GM12873 (cell line): Measurements from ENCODE around the gene ABCC5.

Experiments used
- TF ChIP-seq, protein P1 (sequence below): IDR thresholded peaks from 2 replicates; pipeline ENCODE4 v1.5.1; 2012; ENCODE audit warnings: low read depth, mild to moderate bottlenecking, moderate library complexity, low read length, control low read depth; ENCODE audit not compliant: insufficient read depth; ENCODE audit errors: missing control alignments

The ABCC5 gene

DNA sequence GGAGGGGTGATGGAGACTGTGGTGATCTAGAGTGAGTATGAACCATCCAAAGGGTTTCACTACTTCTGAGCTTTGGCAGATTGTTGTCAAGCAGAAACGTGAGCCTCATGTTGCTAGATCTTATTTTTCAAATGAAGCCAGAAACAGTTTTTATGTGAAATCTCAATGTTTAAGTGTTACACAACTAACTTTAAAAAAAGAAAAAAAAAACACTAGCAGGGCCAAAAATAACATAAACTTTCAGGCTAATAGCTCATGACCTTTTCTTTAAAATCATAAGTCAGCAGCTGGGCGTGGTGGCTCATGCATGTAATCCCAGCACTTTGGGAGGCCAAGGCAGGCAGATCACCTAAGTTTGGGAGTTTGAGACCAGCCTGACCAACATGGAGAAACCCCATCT, 11.8 kb upstream of the ABCC5 start:
- TF ChIP-seq, protein P1, sequence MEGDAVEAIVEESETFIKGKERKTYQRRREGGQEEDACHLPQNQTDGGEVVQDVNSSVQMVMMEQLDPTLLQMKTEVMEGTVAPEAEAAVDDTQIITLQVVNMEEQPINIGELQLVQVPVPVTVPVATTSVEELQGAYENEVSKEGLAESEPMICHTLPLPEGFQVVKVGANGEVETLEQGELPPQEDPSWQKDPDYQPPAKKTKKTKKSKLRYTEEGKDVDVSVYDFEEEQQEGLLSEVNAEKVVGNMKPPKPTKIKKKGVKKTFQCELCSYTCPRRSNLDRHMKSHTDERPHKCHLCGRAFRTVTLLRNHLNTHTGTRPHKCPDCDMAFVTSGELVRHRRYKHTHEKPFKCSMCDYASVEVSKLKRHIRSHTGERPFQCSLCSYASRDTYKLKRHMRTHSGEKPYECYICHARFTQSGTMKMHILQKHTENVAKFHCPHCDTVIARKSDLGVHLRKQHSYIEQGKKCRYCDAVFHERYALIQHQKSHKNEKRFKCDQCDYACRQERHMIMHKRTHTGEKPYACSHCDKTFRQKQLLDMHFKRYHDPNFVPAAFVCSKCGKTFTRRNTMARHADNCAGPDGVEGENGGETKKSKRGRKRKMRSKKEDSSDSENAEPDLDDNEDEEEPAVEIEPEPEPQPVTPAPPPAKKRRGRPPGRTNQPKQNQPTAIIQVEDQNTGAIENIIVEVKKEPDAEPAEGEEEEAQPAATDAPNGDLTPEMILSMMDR = no peak

- TF ChIP-seq, protein P1 = no peak
These were observed 4.6 kb upstream of the ABCC5 start for GRCh38 chr3:184022323-184022722.

GRCh38 chr3:184018424-184018973, 815 bp upstream of the ABCC5 start:
- TF ChIP-seq, protein P1 = no peak

DNA sequence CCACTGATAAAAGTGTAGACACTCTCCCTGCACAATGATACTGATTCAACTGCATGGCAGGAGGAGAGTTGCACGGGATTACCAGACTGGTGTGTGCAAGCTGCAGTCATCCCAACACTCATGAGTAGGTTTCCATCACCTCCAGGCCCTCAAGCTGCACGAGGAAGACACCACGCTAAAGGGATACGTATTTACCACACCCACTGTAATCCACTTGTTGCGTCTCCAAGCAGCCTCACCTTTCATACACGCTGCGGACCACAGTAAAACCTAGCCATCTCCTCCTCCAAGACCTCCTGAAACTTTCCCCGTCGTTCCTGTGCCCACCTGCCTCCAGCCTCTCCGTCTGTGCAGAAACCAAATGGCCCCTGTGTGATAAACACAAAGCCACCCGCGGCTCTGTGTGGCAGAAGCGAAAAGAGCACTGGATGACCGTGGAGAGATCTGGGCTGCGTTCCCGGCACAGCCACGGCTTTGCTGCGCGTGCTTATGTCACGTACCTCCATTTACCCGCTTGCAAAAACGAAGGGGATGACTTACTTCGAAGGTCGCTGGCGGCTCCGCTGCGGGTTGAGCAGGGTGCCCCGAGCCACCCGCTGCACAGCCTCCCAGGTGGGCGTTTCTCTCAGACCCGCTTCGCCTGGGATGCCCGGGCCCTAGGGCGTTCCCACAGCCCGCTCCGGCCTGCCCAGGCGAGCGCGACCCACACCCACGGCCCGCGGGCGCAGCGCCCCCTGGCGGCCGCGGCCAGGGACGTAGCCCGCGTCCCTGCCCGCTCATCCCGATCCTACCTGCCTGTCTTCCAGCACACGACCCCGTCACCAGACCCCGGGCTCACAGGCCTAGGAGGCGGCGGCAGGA, 643 bp downstream of the ABCC5 start:
- TF ChIP-seq, protein P1 = peak; percentile 89

GRCh38 chr3:184016169-184016570, 1.5 kb downstream of the ABCC5 start:
- TF ChIP-seq, protein P1 = no peak

DNA sequence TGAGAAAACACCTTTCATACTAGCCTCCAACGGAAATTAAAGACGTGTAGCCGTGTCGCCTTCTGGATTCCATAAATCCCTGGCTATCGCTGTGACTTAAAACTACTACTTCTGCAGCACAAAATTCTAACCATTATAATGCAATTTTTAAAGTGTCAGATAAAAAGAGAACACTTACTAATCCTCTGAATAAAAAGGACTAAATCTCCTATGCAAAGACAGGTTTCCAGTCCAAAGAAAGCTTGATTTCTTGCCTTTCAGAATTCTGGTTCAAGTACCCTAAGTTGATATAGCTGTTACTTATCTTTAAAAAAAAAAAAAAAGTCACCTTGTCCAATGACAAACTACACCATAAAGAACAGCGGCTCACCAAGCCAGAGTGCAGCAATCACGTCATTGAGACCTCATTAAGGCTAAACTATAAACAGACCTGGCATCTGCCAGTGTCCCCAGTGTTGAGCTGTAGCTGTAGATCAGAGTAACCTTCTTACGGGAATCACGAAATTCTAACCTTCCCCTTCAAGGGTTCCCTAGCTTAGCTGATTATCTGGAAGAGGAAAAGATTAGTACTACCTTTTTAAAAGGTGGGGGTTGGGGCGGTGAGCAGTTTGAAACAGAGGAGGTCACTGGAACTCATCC, 2.2 kb downstream of the ABCC5 start:
- TF ChIP-seq, protein P1 = no peak
